HG03354 (cell line): ENCODE data around the gene ERFL.
"Not testable (repeated sequence)": the region's sequence is repeated elsewhere in the genome, so short reads cannot be mapped to it uniquely, and the experiment has no call there.

ENCODE experiments used
- ATAC-seq: cut with Tn5 transposase; IDR thresholded peaks from one replicate; pipeline ENCODE4 v1.9.1; 2021; ENCODE audit warnings: mild to moderate bottlenecking; ENCODE audit not compliant: unreplicated experiment, poor library complexity, severe bottlenecking

The ERFL gene

DNA sequence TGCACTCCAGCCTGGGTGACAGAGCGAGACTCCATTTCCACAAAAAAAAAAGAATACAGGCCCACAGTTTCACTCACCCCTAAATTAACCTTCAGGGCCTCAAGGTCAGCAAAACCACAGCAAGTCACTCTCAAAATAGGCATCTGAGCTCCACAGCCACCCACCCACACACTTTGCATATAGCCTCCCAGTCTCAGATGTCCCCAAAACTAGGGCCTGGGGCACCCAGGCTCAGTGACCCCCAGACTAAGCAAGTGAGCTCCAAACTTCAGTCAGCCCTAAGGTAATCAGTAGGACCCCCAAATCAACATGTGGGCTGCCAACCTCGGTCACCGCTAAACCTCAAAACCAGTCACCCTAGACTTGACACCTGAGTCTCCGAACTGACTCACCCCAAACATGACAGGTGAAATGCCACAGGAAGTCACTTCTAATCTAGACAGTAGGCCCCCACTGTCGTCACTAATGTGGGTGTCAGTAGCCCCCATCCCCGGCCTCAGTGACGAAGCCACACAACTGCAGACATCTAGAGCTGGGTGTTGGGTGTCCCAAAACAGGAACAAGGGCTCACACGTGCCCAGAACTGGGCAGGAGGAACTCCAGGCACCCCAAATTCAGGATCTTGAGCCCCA lies 17.0 kb upstream of the ERFL start:
- ATAC-seq: peak; percentile 81

DNA sequence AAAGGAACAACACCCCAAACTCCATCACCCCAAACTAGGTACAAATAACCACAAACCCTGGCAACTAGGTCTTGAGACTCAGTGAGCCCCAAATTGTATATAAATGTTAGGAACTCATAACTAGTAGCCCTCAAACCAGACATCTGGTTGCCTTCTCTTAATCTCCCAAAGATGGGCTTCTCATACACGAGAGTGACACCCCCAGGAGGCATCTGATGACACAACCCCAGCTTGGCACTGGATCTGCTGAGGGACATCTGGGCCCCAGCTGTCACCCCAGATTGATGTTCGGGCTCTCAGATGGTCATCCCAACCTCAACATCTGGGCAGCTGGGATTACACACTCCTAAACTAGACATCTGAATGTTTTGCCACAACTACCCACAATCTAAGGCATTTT lies 16.1 kb upstream of the ERFL start:
- ATAC-seq: no peak

DNA sequence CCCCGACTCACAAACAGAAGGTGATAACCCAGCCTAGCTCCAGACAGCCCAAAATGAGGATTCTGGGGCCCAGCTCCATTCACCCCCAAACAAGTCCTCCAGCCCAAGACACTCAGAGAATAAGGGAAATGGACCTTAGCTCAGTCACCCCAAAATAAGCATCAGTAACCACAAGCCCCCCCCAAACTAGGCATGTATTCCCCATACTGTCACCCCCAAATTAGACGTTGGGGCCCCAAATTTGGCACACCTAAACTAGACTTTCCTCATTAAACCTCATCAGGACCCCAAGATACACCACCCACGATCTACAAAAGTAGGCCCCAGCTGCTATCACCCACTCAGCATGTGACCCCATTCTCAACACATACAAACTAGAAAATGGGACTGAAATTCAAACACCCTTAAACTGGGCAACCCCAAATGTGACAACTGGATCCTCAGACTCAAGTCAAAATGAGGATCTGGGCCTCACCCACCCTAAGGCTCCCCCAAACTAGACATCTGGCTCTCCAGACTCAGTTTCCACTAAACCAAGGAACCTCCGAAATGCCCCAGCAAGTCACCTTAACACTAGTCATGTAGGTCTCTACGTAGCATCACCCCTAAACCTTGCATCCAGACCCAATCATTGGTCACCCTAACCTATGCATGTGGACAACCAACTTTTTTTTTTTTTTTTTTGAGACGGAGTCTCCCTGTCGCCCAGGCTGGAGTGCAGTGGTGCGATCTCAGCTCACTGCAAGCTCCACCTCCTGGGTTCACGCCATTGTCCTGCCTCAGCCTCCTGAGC lies 13.4 kb upstream of the ERFL start:
- no peak for ATAC-seq

DNA sequence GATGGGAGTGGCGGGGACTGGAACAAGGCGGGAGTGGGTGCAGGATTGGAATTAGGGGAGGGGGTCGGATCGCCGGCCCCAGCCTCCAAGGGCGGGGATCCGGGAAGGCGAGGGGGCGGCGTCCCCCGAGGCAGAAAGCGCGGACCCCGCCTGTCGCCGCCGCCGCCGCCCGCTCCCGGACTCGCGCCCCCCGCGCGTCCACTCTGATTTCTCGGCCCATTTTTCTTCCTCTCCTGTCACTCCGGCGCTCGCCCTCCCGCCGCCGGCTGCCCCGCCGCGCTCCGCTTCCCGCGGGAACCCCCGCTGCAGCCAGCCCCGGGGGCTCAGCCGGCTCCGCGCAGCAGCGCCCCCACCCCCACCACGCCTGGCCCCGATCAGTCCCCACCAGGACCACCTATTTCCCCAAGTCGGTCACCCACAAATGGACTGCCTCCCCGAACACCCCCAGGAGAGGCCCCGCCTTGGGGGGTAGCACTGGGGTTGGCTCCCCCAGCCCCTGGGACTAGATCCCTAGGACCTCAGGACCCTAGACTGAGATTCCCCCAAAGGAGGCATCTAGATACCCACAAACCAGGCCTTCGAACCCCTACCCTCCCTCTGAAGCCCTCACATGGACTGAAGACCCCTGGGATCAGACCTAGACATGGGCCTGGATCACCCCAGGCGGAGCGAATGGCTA lies 12.6 kb upstream of the ERFL start:
- ATAC-seq: no peak

DNA sequence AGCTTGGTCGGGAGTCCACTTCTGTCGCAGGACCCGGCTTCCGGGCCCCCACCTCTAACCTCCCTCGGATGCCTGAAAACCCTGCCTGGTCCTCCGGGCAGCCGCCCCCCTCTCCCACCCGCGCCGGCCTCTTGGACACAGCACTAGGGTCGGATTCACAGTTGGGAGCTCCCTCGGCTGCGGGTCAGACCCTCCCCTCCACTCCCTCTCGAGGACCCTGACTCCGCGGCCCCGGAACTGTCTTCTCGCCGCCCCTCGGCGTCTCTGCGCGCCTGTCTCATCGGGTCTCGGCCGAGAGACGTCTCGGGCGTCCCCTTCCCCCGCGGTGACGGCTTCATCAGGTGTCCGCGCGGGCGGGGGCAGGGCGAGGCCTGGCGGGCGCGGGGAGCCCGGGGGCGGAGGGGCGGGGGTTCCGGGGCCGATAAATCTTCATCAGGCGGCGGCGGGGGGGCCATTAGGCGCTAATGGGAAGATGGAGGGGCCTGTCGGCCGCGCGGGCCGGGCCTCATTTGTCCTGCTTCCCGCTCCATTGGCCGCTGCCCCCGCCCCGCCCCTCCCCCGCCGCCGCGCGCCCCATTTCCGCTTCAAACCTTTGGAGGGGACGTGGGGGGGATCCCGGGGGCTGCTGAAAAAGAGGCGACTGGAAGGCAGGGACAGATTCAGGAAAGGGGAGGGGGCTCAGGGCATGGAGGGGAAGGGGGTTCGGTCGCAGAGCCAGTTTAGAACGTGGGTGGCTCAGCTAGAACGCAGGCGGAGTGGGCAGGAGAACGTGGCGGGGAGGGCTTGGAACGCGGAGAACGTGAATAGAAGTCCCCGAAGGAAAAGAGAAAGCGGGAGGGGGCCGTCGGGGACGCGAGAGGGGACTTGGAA lies 11.8 kb upstream of the ERFL start:
- no peak for ATAC-seq

DNA sequence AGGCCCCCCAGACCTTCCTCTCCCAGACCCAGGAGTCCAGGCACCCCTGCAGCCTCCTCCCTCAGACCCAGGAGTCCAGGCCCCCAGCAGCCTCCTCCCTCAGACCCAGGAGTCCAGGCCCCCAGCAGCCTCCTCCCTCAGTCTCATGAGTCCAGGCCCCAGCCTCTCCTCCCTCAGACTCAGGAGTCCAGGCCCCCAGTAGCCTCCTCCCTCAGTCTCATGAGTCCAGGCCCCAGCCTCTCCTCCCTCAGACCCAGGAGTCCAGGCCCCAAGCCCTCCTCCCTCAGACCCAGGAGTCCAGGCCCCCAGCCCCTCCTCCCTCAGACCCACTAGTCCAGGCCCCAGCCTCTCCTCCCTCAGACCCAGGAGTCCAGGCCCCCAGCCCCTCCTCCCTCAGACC lies 11.0 kb upstream of the ERFL start:
- ATAC-seq: not testable (repeated sequence)

DNA sequence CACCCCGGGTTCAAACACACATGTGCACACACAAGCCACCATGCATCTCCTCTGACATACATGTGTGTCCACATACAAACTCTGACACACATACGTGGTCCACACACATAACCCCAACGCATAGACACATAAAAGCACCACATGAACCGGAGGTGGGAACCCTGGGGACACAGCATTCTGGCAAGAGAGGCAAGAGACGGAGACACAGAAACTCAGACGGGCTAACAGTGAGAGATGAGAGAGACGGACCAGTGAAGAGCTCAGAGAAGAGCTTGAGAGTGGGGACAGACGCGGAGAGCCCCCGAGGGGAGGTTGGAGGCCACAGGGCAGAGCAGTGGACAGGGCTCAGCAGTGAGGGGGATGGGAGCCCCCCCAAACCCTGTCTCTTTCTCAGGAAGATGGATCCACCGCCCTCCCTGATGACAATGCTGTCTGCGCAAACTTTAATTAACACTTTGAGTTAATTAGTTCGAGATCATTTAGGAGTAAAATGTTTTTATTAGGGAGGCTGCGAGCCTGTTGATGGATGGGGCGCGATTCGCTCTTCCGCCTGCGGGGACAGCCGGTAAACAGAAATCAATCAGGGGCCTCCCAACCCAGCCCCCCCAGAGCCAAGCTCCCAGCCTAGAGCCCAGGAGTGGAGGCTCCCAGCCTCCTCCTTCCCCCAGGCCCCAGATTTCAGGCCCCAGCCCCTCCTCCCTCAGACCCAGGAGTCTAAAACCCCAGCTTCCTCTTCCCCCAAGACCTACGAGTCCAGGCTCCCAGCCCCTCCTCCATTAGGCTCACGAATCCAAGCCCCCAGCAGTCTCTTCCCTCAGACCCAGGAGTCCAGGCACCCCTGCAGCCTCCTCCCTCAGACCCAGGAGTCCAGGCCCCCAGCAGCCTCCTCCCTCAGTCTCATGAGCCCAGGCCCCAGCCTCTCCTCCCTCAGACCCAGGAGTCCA lies 9.5 kb upstream of the ERFL start:
- no peak for ATAC-seq

DNA sequence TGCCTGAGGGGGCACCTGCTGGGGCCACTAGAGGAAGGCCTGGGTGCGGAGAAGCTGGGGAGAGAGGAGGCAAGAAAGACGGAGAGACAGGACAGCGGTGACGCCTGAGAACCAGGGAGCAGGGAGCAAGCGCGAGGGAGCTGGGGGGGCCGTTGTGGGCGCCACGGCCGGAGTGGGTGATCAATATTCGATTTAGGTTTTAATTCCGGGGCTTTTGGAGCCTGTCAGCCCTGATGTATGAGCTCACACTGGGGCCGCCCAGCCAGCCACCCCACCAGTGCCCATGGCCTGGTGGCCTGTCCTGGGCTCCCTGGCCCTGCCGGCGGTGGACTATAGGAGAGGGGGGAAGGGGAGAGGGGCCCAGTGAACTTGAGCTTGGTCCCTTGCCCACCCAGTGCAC lies 8.7 kb upstream of the ERFL start:
- ATAC-seq: no peak

DNA sequence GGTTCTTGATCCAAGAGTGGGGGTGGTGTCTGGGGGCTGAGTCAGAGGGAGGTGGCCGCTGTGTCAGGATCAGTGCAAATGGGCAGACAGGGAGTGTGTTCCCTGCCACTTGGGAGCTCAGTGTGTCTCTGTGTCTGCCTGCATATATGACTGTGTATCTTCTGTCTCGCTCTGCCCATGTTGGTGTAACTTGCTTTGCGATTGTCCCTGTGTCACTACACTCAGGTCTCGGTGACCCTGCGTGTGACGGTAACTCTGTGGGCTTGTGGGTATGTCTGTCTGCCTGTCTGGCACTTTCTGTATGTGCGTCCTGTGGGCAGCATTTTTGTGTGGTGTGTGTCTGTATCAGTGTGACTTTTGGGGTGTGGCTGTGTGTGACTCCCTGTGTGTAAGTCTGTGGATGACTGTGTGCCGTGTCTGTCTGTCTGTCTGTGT lies 8.2 kb upstream of the ERFL start:
- no peak for ATAC-seq

DNA sequence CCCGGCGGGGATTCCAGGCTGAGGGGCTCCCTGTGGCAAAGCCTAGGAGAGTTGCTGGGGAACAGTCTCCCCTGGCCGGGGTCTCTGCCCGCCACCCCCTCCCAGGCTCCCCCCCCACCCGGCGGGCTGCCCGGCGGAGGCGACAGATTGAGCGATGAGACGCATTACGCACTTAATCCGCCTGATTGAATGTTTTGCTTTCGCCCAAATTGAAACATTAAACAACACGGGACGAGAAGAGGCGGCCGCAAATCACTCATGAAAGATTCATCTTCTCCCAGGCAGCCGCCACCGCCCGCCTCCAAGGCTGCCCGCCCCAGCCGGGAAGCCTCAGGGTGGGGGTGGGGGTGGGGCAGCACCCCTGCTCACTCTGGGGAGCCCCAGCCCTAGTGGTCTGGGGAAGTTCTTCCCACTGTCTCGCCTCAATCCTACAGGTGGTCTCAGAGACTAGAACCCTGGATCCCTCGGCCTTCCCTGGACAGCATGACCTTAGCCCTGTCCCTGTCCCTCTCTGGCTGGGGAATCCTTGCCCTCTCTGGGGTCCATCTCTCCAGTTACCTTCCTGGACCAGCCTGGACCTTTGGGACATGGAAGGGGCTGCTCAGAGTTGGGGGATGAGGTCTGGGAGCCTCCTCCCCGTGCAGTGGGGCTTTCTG lies 7.6 kb upstream of the ERFL start:
- ATAC-seq: no peak

DNA sequence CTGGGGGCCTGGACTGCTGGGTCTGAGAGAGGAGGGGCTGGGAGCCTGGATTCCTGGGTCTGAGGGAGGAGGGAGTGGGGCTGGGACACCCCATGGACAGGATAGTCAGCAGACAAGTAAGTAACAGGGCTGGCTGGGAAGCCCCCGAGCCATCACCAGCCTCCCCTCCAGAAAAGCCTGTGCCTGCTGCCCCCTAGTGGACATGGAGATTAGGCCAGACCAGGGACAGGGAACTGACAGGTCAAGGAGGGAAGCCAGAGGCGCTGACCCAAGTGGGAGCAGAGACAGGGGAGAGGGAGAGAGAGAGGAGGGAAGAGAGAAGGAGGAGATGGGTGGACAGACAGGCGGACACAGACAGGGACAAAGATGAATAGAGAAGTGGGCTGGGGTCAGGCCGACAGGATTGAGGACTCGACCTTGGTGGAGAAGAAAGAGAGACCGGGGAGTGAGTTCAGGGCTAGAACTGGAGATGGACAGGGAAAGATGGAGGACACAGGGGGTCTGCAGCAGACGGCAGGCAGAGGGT lies 6.7 kb upstream of the ERFL start:
- peak; percentile 48 for ATAC-seq

DNA sequence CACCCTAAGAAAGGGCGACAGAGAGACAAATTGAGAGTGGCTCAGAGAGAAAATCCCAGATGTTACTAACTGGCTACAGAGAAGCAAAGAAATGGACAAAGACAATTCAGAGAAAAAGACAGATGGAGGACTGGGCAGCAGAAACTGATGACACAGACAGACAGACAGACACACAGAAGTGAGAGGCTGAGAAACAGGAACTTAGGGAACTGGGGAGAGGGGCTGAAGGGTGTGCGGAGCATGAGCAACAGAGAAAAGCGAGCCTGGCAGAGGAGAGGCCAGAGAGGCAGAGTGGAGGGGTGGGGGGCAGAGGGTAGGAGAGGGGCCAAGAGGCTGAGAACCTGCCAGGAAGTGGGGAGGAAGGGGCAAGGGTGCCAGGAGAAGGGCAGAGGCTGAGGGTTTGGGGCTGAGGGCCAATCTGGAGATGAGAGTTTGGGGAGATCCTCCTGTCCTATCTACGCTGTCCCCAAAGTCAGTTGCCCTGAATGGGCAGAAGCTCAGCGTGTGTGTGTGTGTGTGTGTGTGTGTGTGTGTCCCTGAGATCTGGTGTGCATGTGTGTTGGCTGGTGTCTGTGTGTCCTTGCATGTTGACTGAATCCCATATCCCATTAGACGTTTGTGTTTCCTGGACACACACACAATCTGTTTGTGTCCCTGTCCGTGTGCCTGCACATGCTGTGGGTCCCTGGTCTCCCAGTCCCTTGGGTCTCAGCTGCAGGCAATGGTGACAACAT lies 5.6 kb upstream of the ERFL start:
- no peak for ATAC-seq

DNA sequence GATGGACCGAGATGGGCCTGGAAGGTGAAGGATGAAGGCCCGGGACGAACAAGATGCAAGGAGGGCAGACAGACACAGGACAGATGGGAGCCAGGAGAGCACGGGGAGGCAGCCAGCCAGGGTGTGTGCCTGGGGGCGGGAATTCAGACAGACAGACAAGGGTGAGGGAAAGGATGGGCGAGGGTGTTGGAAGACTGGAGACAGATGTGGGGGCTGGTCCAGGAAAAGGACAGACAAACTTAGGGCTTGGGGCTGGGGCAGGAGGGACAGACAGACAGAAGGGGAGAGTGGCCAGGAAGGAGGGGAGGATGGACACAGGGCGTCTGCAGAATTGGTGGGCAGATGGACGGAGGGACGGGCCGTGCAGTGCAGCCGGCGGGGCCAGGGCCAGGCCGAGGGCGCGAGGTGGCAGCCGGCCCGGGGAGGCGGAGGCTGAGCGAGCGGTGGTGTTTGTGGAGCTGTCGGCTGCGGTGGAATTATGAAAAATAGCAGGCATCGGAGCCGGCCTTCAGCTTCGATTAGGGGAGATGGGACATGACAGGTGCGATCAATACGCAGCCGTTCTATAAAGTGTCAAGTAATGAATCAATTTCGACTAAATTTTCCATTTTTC lies 4.6 kb upstream of the ERFL start:
- no peak for ATAC-seq

DNA sequence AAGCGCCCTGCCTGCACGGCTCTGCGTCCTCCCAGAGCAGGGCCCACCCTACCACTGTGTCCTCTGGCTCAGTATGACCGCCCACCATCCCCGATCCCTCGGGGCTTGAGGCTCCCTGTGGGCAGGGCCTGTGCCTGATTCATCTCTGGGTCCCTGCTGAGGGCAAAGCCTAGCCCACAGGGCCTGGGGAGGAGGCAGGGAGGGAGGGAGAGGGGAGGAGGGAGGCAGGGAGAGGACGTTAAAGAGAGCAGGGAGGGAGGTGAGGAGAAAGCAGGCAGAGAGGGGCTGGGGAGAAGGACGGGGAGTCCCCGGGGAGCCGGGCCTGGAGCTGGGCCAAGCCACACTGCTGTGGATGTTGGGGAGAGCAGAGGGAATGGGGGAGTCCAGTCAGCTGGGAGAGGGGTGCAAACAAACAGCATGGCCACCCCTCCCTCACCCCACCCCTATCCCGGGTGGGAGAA lies 4.0 kb upstream of the ERFL start:
- ATAC-seq: no peak

DNA sequence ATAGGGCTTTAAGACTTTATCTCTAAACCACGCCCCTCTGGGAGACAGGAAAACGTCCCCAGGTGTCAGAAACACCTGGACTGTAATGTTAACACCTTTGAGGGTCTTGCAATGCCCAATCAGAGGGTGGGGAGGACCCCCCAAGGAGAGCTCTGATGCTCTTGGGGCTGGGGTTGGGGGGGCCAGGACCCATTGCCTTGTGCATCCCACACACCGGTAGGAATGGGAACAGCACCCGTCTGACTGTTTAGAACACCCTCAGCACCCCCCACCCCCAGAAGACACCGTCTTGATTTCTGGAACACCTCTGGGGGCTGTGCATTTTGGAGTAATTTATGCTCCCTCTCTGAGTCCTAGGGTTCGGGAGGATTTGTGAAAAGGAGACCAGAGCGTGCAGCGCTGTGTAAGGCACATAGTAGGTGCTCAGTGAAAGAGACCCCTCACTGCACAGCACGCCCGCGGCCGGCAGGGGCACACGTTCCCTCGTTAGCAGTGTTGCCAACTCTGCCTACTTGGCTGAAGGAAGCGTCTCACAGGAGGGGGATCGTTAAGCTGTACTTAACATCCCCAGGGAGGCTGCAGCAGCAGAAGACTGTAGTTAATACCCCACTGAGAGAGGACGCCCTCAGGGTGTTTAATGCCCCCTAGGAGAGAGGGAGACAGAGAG lies 2.8 kb upstream of the ERFL start:
- ATAC-seq: no peak

DNA sequence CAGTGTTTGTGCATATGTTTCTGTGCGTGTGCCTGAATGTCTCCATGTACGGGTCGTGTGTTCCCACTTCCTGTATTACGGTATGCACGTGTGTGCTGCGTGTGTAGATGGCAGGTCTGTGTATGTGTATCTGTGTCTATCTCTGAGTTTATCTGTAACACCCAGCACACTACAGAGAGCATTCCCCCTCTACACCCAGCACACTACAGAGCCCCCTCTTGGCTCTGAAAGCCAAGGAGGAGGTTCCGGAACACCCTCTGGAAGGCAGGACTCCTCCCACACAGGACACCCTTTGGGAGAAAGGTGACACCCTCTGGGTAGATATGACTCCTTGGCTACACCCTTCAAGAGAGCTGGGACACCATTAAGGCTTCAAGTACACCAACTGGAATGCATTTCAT lies 2.1 kb upstream of the ERFL start:
- ATAC-seq: no peak
